GM12878 (cell line): Measurements from ENCODE around the gene DZIP1L. TPM values are rescaled to one million over a fixed set of nuclear protein-coding genes. Genes with fewer than 3 reads are reported as not detected.
A peak's percentile ranks its signal among the peaks of the same experiment; 100 is the strongest.

Source experiments
- ATAC-seq: fragments of 200-7000 bp; cut with Tn5 transposase; 3 replicates; pipeline ENCODE4 v1.9.1; 2020; ENCODE audit warnings: mild to moderate bottlenecking, moderate library complexity
- BruUV-seq: library from RNA; stranded (reverse); fragments of 400-500 nt; replicated peaks from 2 replicates; lab custom pipeline; 2021; lab: Mats Ljungman, UMichigan
- CTCF ChIA-PET: fragments of 300-600 bp; sonication (Branson Sonifier 250); formaldehyde crosslinking; extraction: SDS; loops from one replicate; lab custom pipeline; 2021; ENCODE audit warnings: inconsistent platforms; lab: Yijun Ruan, JAX
- POLR2A ChIA-PET: fragments of 350-600 bp; formaldehyde crosslinking; extraction: SDS; loops from one replicate; lab custom pipeline; 2021; ENCODE audit warnings: inconsistent platforms; lab: Charles Lee
- RAD21 ChIA-PET: fragments of 300-600 bp; sonication (Branson Sonifier 250); formaldehyde crosslinking; loops from one replicate; lab custom pipeline; 2023; ENCODE audit warnings: antibody characterized with exemption; ENCODE audit not compliant: unreplicated experiment; lab: Charles Lee
- SMC1A ChIA-PET: fragments of 300-600 bp; sonication (Branson Sonifier 250); formaldehyde crosslinking; loops from one replicate; lab custom pipeline; 2023; ENCODE audit not compliant: unreplicated experiment, uncharacterized antibody; lab: Charles Lee
- DNase-seq: peaks from one replicate; pipeline ENCODE4 v3.0.0-alpha.2; 2011; ENCODE audit warnings: low read depth, low spot score
- FAIRE-seq: peaks from 3 replicates; lab custom pipeline; 2011; peaks lifted over from hg19 to GRCh38; lab: Jason Lieb, UNC
- H2AFZ ChIP-seq: 2 replicates; pipeline ENCODE4 v1.6.0; 2011; ENCODE audit warnings: low read depth, low read length, control low read depth; ENCODE audit not compliant: control insufficient read depth
- H3K27ac ChIP-seq: 2 replicates; pipeline ENCODE4 v1.5.1; 2011; ENCODE audit warnings: control low read depth; ENCODE audit not compliant: control insufficient read depth, insufficient read depth
- H3K27me3 ChIP-seq, 2 experiments: replicated peaks in 1 of 2; 2 replicates each; pipeline versions ENCODE4 v1.6.0 to v1.6.1; 2011; ENCODE audit warnings: low read length in 1 of 2; ENCODE audit not compliant: control insufficient read depth in 2 of 2, insufficient read depth in 2 of 2
- H3K36me3 ChIP-seq, 2 experiments: 2 replicates each; pipeline ENCODE4 v1.5.1; 2011; ENCODE audit warnings: low read length in 1 of 2; ENCODE audit not compliant: control insufficient read depth in 2 of 2, insufficient read depth in 2 of 2
- H3K4me1 ChIP-seq: 2 replicates; pipeline ENCODE4 v1.6.1; 2011; ENCODE audit warnings: mild to moderate bottlenecking, low read length, moderate library complexity, mixed read lengths; ENCODE audit not compliant: control insufficient read depth, insufficient read depth
- H3K4me2 ChIP-seq: 2 replicates; pipeline ENCODE4 v1.6.0; 2011; ENCODE audit warnings: control low read depth; ENCODE audit not compliant: control insufficient read depth, insufficient read depth
- H3K4me3 ChIP-seq: fragments of 200-600 bp; sonication (generic); 2 replicates; pipeline ENCODE4 v1.5.1; 2016
- H3K79me2 ChIP-seq: 2 replicates; pipeline ENCODE4 v1.6.0; 2011; ENCODE audit warnings: low read length; ENCODE audit not compliant: control insufficient read depth, insufficient read depth
- H3K9ac ChIP-seq: 2 replicates; pipeline ENCODE4 v1.8.0; 2011; ENCODE audit warnings: low read length, control low read depth, mixed read lengths; ENCODE audit not compliant: control insufficient read depth, insufficient read depth
- H3K9me3 ChIP-seq: replicated peaks from 3 replicates; pipeline ENCODE4 v1.5.1; 2011; ENCODE audit warnings: mild to moderate bottlenecking, low read length; ENCODE audit not compliant: control insufficient read depth, insufficient read depth
- H4K20me1 ChIP-seq: 2 replicates; pipeline ENCODE4 v1.6.0; 2011; ENCODE audit not compliant: control insufficient read depth, insufficient read depth
- ATF7 ChIP-seq: fragments of 450-650 bp; IDR thresholded peaks from 2 replicates; pipeline ENCODE4 v1.6.1; 2016; ENCODE audit warnings: low read depth, mild to moderate bottlenecking
- BCL3 ChIP-seq: IDR thresholded peaks from 2 replicates; pipeline ENCODE4 v1.6.1; 2011; ENCODE audit warnings: borderline replicate concordance, low read depth, mild to moderate bottlenecking, moderate library complexity, low read length; ENCODE audit not compliant: insufficient read depth, poor library complexity, severe bottlenecking
- CHD4 ChIP-seq: fragments of 200-600 bp; sonication (generic); IDR thresholded peaks from 2 replicates; pipeline ENCODE4 v1.6.1; 2016; ENCODE audit warnings: mild to moderate bottlenecking
- HDAC6 ChIP-seq: fragments of 200-600 bp; sonication (generic); IDR thresholded peaks from one replicate; pipeline ENCODE4 v1.8.0; 2017; ENCODE audit warnings: antibody characterized with exemption; ENCODE audit not compliant: unreplicated experiment
- IKZF1 ChIP-seq: fragments of 450-650 bp; conservative IDR thresholded peaks from 2 replicates; pipeline ENCODE4 v1.6.1; 2017; ENCODE audit warnings: antibody characterized with exemption, mild to moderate bottlenecking
- IKZF2 ChIP-seq, 2 experiments: fragments of 450-650 bp; IDR thresholded peaks; 2 replicates each; pipeline ENCODE4 v1.6.1; 2017; ENCODE audit warnings: mild to moderate bottlenecking in 2 of 2, moderate library complexity in 2 of 2
- MYB ChIP-seq: fragments of 150-350 bp; IDR thresholded peaks from 2 replicates; pipeline ENCODE4 v1.6.1; 2014; ENCODE audit warnings: mild to moderate bottlenecking, low read depth, low read length, borderline replicate concordance
- NR2C1 ChIP-seq: fragments of 450-650 bp; IDR thresholded peaks from 2 replicates; pipeline ENCODE4 v1.6.1; 2017; ENCODE audit warnings: antibody characterized with exemption, mild to moderate bottlenecking, moderate library complexity
- PAX5 ChIP-seq: IDR thresholded peaks from 2 replicates; pipeline ENCODE4 v1.6.1; 2011; ENCODE audit warnings: low read depth, low read length, borderline replicate concordance
- SMARCA5 ChIP-seq: fragments of 450-650 bp; IDR thresholded peaks from 2 replicates; pipeline ENCODE4 v1.6.1; 2017; ENCODE audit warnings: mild to moderate bottlenecking
- STAT1 ChIP-seq: fragments of 450-650 bp; conservative IDR thresholded peaks from 2 replicates; pipeline ENCODE4 v1.6.1; 2014; ENCODE audit warnings: antibody characterized with exemption, mild to moderate bottlenecking
- SUPT20H ChIP-seq: IDR thresholded peaks from 2 replicates; pipeline ENCODE4 v1.6.1; 2011; ENCODE audit warnings: low read depth, mild to moderate bottlenecking, low read length, moderate library complexity, borderline replicate concordance; ENCODE audit not compliant: control insufficient read depth
- TARDBP ChIP-seq: IDR thresholded peaks from 2 replicates; pipeline ENCODE4 v1.6.1; 2016; ENCODE audit warnings: borderline replicate concordance
- ZNF687 ChIP-seq: fragments of 450-650 bp; IDR thresholded peaks from 2 replicates; pipeline ENCODE4 v1.6.1; 2017; ENCODE audit warnings: mild to moderate bottlenecking, moderate library complexity
- WGBS: methylation state at CpG from one replicate; pipeline ENCODE4 v1.1.6; 2016; ENCODE audit warnings: low lambda C conversion rate; ENCODE audit not compliant: insufficient replicate concordance, insufficient coverage; ENCODE audit errors: missing lambda C conversion rate; 5-methylcytosine and 5-hydroxymethylcytosine counted together
- in situ Hi-C: fragments of 300-500 bp; cut with MboI; formaldehyde crosslinking; loops from 9 replicates; pipeline ENCODE4 v1.14.3; 2018; ENCODE audit warnings: mixed read lengths
- intact Hi-C: fragments of 100-400 bp; cut with micrococcal nuclease; formaldehyde crosslinking; loops from one replicate; pipeline ENCODE4 v1.14.2; 2022; ENCODE audit not compliant: unreplicated experiment
- polyA plus RNA-seq, 11 experiments: library from polyadenylated mRNA; depleted of rRNA in 4 of 11; unstranded in 6 of 11; stranded (reverse) in 5 of 11; fragments of >200 nt; fragmentation: Nextera tagmentation in 4 of 11; fragmentation: Illumina TruSeq in 1 of 11; extraction: Ambion mirVana in 4 of 11; extraction: Trizol in 1 of 11; gene quantifications; 1 replicate in 1 of 11; 2 replicates in 10 of 11; pipeline versions ENCODE4 v1.2.1 to v1.2.3, GENCODE V29; 2011 to 2016; ENCODE audit warnings: inconsistent platforms in 2 of 11, missing spikeins in 2 of 11, low read depth in 1 of 11
- total RNA-seq, 4 experiments: library from RNA; depleted of rRNA in 3 of 4; stranded (reverse); fragments of >200 nt in 3 of 4; fragmentation: Illumina TruSeq in 1 of 4; extraction: Trizol in 1 of 4; gene quantifications; 2 replicates each; pipeline versions ENCODE4 v1.2.1 to v1.2.3, GENCODE V29; 2013 to 2021
- TF ChIP-seq, protein P1 (sequence below): fragments of 450-650 bp; IDR thresholded peaks from 2 replicates; pipeline ENCODE4 v1.6.1; 2014; ENCODE audit warnings: mild to moderate bottlenecking

Gene DZIP1L
- total and polyA plus RNA-seq, 10 of the 15 experiments (the other 5 are each of a cell fraction or from before 2014, with no cell fraction given), result not detected

DNA sequence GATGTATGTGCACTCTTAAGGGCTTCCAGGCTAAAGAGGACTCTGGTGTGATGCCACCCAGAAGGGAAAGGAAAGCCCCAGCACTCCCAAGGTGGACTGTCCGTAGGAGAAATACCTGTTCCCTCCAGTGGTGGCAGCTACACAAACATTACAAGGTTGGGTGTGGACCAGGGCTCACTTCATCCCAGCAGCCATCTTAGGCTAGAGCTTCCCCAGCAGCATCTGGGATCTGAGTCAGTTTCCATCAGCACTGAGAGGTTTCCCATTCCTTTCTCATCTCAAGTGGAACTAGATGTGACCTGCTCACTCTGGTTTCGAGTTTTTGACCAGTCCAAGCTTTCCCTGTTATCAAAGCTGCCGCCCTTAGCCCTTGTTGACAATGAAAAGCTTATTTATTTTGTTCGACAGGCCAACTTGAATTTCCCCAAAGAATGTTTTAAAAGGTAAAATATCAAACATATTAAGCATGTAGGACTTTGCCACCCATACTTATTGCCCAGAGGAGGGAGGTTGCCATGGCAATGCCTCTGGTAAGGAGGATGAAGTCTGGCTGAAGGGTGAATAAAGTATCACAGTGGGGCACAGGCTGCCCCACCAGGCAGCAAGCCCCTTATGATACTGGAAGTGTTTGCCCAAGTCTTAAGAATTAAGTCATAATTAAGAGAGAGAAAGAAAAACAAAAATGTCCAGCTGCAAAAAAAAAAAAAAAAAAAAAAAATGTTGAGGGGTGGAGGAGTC is 76.5 kb downstream of the DZIP1L start (continued):
- TF ChIP-seq MYB, result no peak
- TF ChIP-seq NR2C1, result no peak
- no peak for TF ChIP-seq IKZF1
- TF ChIP-seq SUPT20H, result no peak
- no peak for TF ChIP-seq STAT1
- TF ChIP-seq, all 136 proteins: peak for 0

GRCh38 chr3:138036572-138036971 is 78.8 kb downstream of the DZIP1L start:
- Histone ChIP-seq H4K20me1 (no peaks in the 10 kb centered on the region), H2AFZ (peak overlapping the region; percentile 59), H3K4me1 (peaks cover 53% of the 10 kb centered on the region), H3K9ac (peak overlapping the region; percentile 26; the same call in 1 of the 2 replicates), H3K9me3 (no peaks in the 10 kb centered on the region; the same call in 2 of the 3 replicates), H3K4me3 (no peak overlapping the region), H3K36me3 (no peaks in the 10 kb centered on the region), H3K27ac (peak overlapping the region; percentile 61), H3K27me3 (no peaks in the 10 kb centered on the region), H3K4me2 (peak overlapping the region; percentile 47), H3K79me2 (no peaks in the 10 kb centered on the region)
- POLR2A ChIA-PET, result interaction anchor here (0.6 to 4.4 kb wide), 3 partner anchors 11 to 84 kb away, joined by 3 to 25 read pairs (median 8); no protein-coding TSS in a partner anchor
- in situ Hi-C loops (no loop called here), intact Hi-C loops (loop anchor here (10.0 kb wide), 1 partner anchor 712 kb away; no protein-coding TSS in a partner anchor)
- ATAC-seq (peak; percentile 60), DNase-seq (peak; percentile 41), FAIRE-seq (peak; percentile 57)
- SMC1A ChIA-PET, result interaction anchor here (0.6 to 9.4 kb wide), 10 partner anchors 9 to 147 kb away, joined by 3 to 114 read pairs (median 4); no protein-coding TSS in a partner anchor
- CTCF ChIA-PET, result interaction anchor here (1.0 to 4.5 kb wide), 6 partner anchors 9 to 932 kb away, joined by 3 to 52 read pairs (median 6); no protein-coding TSS in a partner anchor
- 27% methylated on average over 3 of the region's 3 CpGs for WGBS
- RAD21 ChIA-PET, result interaction anchor here (0.7 to 14.8 kb wide), 8 partner anchors 10 to 92 kb away, joined by 3 to 171 read pairs (median 5); no protein-coding TSS in a partner anchor
- no TSS peak for BruUV-seq
- TF ChIP-seq IKZF2 (IDR thresholded peaks at IDR 0.05), result peak in 1 of 2 experiments; percentile 33; a peak in 1 of 4 replicates
- peak; percentile 95 for TF ChIP-seq ZNF687
- 0 out of 2 replicates have a peak, but pooled peaks have one; percentile 31 for TF ChIP-seq ATF7
- TF ChIP-seq BCL3, result no peak
- TF ChIP-seq TARDBP, result no peak
- TF ChIP-seq CHD4, result no peak
- TF ChIP-seq PAX5, result 0 out of 2 replicates have a peak, but pooled peaks have one; percentile 24
- peak; percentile 65; the same call in 1 of the 2 replicates for TF ChIP-seq SMARCA5
- TF ChIP-seq HDAC6, result no peak
- TF ChIP-seq, protein P1, sequence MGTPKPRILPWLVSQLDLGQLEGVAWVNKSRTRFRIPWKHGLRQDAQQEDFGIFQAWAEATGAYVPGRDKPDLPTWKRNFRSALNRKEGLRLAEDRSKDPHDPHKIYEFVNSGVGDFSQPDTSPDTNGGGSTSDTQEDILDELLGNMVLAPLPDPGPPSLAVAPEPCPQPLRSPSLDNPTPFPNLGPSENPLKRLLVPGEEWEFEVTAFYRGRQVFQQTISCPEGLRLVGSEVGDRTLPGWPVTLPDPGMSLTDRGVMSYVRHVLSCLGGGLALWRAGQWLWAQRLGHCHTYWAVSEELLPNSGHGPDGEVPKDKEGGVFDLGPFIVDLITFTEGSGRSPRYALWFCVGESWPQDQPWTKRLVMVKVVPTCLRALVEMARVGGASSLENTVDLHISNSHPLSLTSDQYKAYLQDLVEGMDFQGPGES, result no peak
